Frontal cortex (tissue), 4 donors: Measurements from ENCODE around the gene SIDT1. TPM values are rescaled to one million over a fixed set of nuclear protein-coding genes. Genes with fewer than 3 reads are reported as not detected.

Experiments
- DNase-seq, 2 donors: peaks; one replicate each; pipeline ENCODE4 v3.0.0; 2012; ENCODE audit warnings: low spot score in 2 of 2
- FAIRE-seq: peaks from 2 replicates; lab custom pipeline; 2012; peaks lifted over from hg19 to GRCh38; lab: Jason Lieb, UNC
- total RNA-seq: library from RNA; depleted of rRNA; stranded (reverse); fragments of >200 nt; gene quantifications from one replicate; pipeline ENCODE4 v1.2.3, GENCODE V29; 2014
- donor health status: control.
- donor health status: control.
- donor health status: control.

SIDT1 gene
- total RNA-seq, 1 donor from 2014 or later: 8.2 TPM

- FAIRE-seq: no peak
- no peak for DNase-seq
Observed at GRCh38 chr3:113589971-113590370, 57.6 kb downstream of the SIDT1 start.

GRCh38 chr3:113590983-113591382 is 58.6 kb downstream of the SIDT1 start:
- DNase-seq (no peak), FAIRE-seq (no peak)

- no peak for DNase-seq
- no peak for FAIRE-seq
Observed at GRCh38 chr3:113594066-113594465, 61.7 kb downstream of the SIDT1 start.

- FAIRE-seq (no peak), DNase-seq (no peak)
Observed at GRCh38 chr3:113597596-113598354, 65.4 kb downstream of the SIDT1 start.

GRCh38 chr3:113600418-113601182 is 68.2 kb downstream of the SIDT1 start:
- no peak for FAIRE-seq

GRCh38 chr3:113601240-113601639 is 68.9 kb downstream of the SIDT1 start:
- no peak for FAIRE-seq
- DNase-seq: no peak

More at GRCh38 chr3:113600418-113601182, 68.2 kb downstream of the SIDT1 start:
- DNase-seq: no peak

- FAIRE-seq: no peak
Observed at GRCh38 chr3:113602256-113602655, 69.9 kb downstream of the SIDT1 start.

GRCh38 chr3:113602836-113603235 is 70.5 kb downstream of the SIDT1 start:
- no peak for FAIRE-seq
- no peak for DNase-seq

More at GRCh38 chr3:113602256-113602655, 69.9 kb downstream of the SIDT1 start:
- no peak for DNase-seq

- no peak for FAIRE-seq
- DNase-seq: no peak
Observed at GRCh38 chr3:113606539-113607218, 74.3 kb downstream of the SIDT1 start.

GRCh38 chr3:113607219-113607596 is 74.9 kb downstream of the SIDT1 start:
- DNase-seq (no peak), FAIRE-seq (no peak)

GRCh38 chr3:113614402-113614801 is 82.0 kb downstream of the SIDT1 start:
- no peak for DNase-seq
- FAIRE-seq: no peak

GRCh38 chr3:113615976-113616375 is 83.6 kb downstream of the SIDT1 start:
- no peak for FAIRE-seq
- no peak for DNase-seq

- DNase-seq (no peak), FAIRE-seq (no peak)
Observed at GRCh38 chr3:113617726-113618125, 85.4 kb downstream of the SIDT1 start.

GRCh38 chr3:113620091-113620490 is 87.7 kb downstream of the SIDT1 start:
- DNase-seq (no peak), FAIRE-seq (no peak)

- DNase-seq (no peak), FAIRE-seq (no peak)
Observed at GRCh38 chr3:113623324-113623723, 91.0 kb downstream of the SIDT1 start.

GRCh38 chr3:113623811-113624210 is 91.5 kb downstream of the SIDT1 start:
- DNase-seq: no peak

GRCh38 chr3:113625834-113626233 is 93.5 kb downstream of the SIDT1 start:
- DNase-seq (no peak), FAIRE-seq (no peak)

More at GRCh38 chr3:113623811-113624210, 91.5 kb downstream of the SIDT1 start:
- no peak for FAIRE-seq

- no peak for FAIRE-seq
- peak; percentile 44 to 66 for DNase-seq
Observed at GRCh38 chr3:113626503-113627371, 94.4 kb downstream of the SIDT1 start.

- no peak for FAIRE-seq
- no peak for DNase-seq
Observed at GRCh38 chr3:113628316-113628715, 96.0 kb downstream of the SIDT1 start.

GRCh38 chr3:113628788-113629187 is 96.4 kb downstream of the SIDT1 start:
- DNase-seq (no peak), FAIRE-seq (no peak)
